SU-DHL-6 (cell line): ENCODE measurements around the gene INPP1.

Experiments
- H2AFZ ChIP-seq: fragments of 200-600 bp; sonication (generic); 2 replicates; pipeline ENCODE4 v1.6.1; 2014; ENCODE audit warnings: low read depth, mild to moderate bottlenecking, moderate library complexity, mixed read lengths, antibody characterized with exemption, low read length; ENCODE audit not compliant: severe bottlenecking
- H3F3A ChIP-seq: fragments of 200-600 bp; shearing (Covaris generic); 2 replicates; pipeline ENCODE4 v1.6.0; 2016; ENCODE audit warnings: antibody characterized with exemption, mild to moderate bottlenecking; ENCODE audit not compliant: insufficient read depth
- H3K27ac ChIP-seq: fragments of 200-600 bp; sonication (generic); 2 replicates; pipeline ENCODE4 v1.5.1; 2016; ENCODE audit warnings: low read depth, mild to moderate bottlenecking, low read length, moderate library complexity, mixed read lengths
- H3K27me3 ChIP-seq: fragments of 200-600 bp; sonication (generic), shearing (Covaris generic); 2 replicates; pipeline ENCODE4 v1.6.0; 2014; ENCODE audit warnings: mild to moderate bottlenecking, low read length
- H3K36me3 ChIP-seq: fragments of 200-600 bp; sonication (generic); 2 replicates; pipeline ENCODE4 v1.6.1; 2014; ENCODE audit warnings: mild to moderate bottlenecking, low read length, mixed read lengths
- H3K4me2 ChIP-seq: fragments of 300-600, 200-600 bp; shearing (Covaris generic), sonication (generic); 2 replicates; pipeline ENCODE4 v1.6.0; 2014; ENCODE audit warnings: low read length, low read depth, mild to moderate bottlenecking; ENCODE audit not compliant: poor library complexity, severe bottlenecking
- H3K4me3 ChIP-seq: fragments of 200-600 bp; sonication (generic); 2 replicates; pipeline ENCODE4 v1.5.1; 2014; ENCODE audit warnings: antibody characterized with exemption, low read length, mild to moderate bottlenecking, mixed read lengths; ENCODE audit not compliant: insufficient read depth, poor library complexity, severe bottlenecking
- H3K79me2 ChIP-seq: fragments of 200-600 bp; sonication (generic); 2 replicates; pipeline ENCODE4 v1.6.1; 2014; ENCODE audit warnings: mild to moderate bottlenecking, low read length, moderate library complexity; ENCODE audit not compliant: insufficient read depth
- H3K9ac ChIP-seq: fragments of 200-600 bp; sonication (generic); 2 replicates; pipeline ENCODE4 v1.7.0; 2014; ENCODE audit warnings: mild to moderate bottlenecking, low read length
- H3K9me2 ChIP-seq: fragments of 200-600 bp; sonication (generic); replicated peaks from 2 replicates; pipeline ENCODE4 v1.6.1; 2014; ENCODE audit warnings: low read length; ENCODE audit not compliant: insufficient read depth
- H3K9me3 ChIP-seq: fragments of 200-600 bp; sonication (generic); 2 replicates; pipeline ENCODE4 v1.6.1; 2014; ENCODE audit warnings: low read length, mixed read lengths; ENCODE audit not compliant: insufficient read depth
- H4K20me1 ChIP-seq: fragments of 200-600 bp; sonication (generic); 2 replicates; pipeline ENCODE4 v1.6.1; 2014; ENCODE audit warnings: low read depth, mild to moderate bottlenecking, antibody characterized with exemption, low read length, moderate library complexity, mixed read lengths
- EZH2phosphoT487 ChIP-seq: fragments of 200-600 bp; sonication (generic), shearing (Covaris generic); conservative IDR thresholded peaks from 2 replicates; pipeline ENCODE4 v1.6.1; 2018; ENCODE audit warnings: mild to moderate bottlenecking, antibody characterized with exemption, low read length, moderate library complexity, mixed read lengths
- TF ChIP-seq, protein P1 (sequence below): fragments of 200-600 bp; sonication (generic); IDR thresholded peaks from one replicate; pipeline ENCODE4 v1.5.1; 2017; ENCODE audit warnings: antibody characterized with exemption, mild to moderate bottlenecking, low read length, moderate library complexity; ENCODE audit not compliant: insufficient read depth, poor library complexity, severe bottlenecking

The INPP1 gene

DNA sequence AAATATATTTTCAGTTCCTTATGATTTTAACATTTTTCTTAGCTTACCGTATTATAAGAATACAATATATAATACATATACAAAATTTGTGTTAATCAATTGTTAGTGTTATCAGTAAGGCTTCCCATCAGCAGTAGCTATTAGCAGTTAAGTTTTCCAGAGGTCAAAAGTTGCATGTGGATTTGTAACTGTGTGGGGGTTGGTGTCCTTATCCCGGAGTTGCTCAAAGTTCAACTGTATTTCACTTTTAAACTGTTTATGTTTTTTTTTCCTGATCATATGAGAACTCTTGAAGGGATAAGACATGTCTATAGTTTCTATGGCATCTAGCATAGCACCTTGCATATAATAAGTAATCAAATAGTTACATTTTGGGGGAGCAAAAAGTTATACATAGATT lies 52.9 kb downstream of the INPP1 start:
- Histone ChIP-seq H3K9me3 (no peaks in the 10 kb centered on the region), H3K27me3 (no peaks in the 10 kb centered on the region), H3K36me3 (no peaks in the 10 kb centered on the region), H4K20me1 (no peaks in the 10 kb centered on the region), H3K4me2 (no peak overlapping the region), H3K9me2 (no peaks in the 10 kb centered on the region), H3K4me3 (no peak overlapping the region), H3K9ac (no peak overlapping the region), H3K79me2 (no peaks in the 10 kb centered on the region), H3F3A (no peaks in the 10 kb centered on the region), H3K27ac (no peak overlapping the region), H2AFZ (no peak overlapping the region)
- TF ChIP-seq, protein P1, sequence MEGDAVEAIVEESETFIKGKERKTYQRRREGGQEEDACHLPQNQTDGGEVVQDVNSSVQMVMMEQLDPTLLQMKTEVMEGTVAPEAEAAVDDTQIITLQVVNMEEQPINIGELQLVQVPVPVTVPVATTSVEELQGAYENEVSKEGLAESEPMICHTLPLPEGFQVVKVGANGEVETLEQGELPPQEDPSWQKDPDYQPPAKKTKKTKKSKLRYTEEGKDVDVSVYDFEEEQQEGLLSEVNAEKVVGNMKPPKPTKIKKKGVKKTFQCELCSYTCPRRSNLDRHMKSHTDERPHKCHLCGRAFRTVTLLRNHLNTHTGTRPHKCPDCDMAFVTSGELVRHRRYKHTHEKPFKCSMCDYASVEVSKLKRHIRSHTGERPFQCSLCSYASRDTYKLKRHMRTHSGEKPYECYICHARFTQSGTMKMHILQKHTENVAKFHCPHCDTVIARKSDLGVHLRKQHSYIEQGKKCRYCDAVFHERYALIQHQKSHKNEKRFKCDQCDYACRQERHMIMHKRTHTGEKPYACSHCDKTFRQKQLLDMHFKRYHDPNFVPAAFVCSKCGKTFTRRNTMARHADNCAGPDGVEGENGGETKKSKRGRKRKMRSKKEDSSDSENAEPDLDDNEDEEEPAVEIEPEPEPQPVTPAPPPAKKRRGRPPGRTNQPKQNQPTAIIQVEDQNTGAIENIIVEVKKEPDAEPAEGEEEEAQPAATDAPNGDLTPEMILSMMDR, result no peak
- TF ChIP-seq EZH2phosphoT487, result no peak

DNA sequence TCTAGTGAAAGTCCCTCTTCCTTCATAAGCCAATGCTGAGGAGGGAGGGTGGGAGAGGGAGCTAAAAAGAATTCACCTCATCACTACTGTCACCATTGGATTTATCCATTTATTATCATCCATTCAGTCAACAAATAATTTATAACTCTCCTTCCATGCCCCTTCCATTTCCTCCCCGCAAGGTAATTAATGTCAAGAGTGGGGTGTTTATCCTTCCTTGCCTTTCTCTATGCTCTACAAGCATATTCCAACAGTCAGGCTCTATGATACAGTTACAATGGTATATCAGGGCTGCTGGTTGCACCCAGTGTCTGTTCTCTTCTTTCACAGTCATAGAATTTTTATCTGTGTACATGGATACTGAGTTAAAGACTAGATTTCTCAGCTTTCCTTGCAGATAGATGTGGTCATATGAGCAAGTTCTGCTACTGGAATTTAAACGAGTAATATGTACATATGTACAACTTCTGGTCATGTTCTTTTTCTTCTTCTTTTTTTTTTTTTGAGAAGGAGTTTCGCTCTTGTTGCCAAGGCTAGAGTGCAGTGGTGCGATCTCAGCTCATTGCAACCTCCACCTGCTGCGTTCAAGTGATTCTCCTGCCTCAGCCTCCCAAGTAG lies 59.7 kb downstream of the INPP1 start:
- no peak overlapping the region for H3K27ac ChIP-seq
- H3K4me3 ChIP-seq, result no peak overlapping the region
- H3K9me3 ChIP-seq, result no peaks in the 10 kb centered on the region
- no peaks in the 10 kb centered on the region for H3K27me3 ChIP-seq
- 0 out of 2 replicates have a peak, but pooled peaks cover 9% of the 10 kb centered on the region for H3F3A ChIP-seq
- no peak overlapping the region for H3K4me2 ChIP-seq
- H2AFZ ChIP-seq, result no peak overlapping the region
- TF ChIP-seq, protein P1, result no peak
- TF ChIP-seq EZH2phosphoT487, result no peak
- H3K9ac ChIP-seq, result no peak overlapping the region
- H3K36me3 ChIP-seq, result no peaks in the 10 kb centered on the region
- no peaks in the 10 kb centered on the region for H4K20me1 ChIP-seq
- no peaks in the 10 kb centered on the region for H3K79me2 ChIP-seq
- no peaks in the 10 kb centered on the region for H3K9me2 ChIP-seq

DNA sequence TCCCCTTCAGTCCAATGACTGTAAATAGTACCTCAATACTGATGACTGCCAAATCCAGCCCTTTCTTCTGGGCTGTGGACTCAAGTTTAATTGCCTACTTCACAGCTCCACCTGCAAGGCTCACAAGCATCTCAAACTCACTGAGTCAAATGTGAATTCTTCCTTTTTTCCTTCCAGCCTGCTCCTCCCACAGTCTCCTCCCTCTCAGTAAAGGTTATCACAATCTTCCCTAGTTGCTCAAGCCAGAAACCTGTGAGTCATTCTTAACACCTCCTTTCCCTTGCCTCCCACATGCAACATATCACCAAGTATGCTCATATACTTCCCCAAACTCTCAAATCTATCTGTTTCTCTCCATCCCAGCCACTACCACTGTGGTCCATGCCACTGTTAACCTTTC lies 61.1 kb downstream of the INPP1 start:
- no peaks in the 10 kb centered on the region for H3K27me3 ChIP-seq
- H3K9ac ChIP-seq, result no peak overlapping the region
- no peak for TF ChIP-seq EZH2phosphoT487
- TF ChIP-seq, protein P1, result no peak
- H3K4me2 ChIP-seq, result no peak overlapping the region
- H3K4me3 ChIP-seq, result no peak overlapping the region
- no peaks in the 10 kb centered on the region for H4K20me1 ChIP-seq
- H3K79me2 ChIP-seq, result 0 out of 2 replicates have a peak, but pooled peaks cover 5% of the 10 kb centered on the region
- H3F3A ChIP-seq, result 0 out of 2 replicates have a peak, but pooled peaks cover 9% of the 10 kb centered on the region
- no peak overlapping the region for H3K27ac ChIP-seq
- no peaks in the 10 kb centered on the region for H3K36me3 ChIP-seq
- H2AFZ ChIP-seq, result no peak overlapping the region
- H3K9me3 ChIP-seq, result no peaks in the 10 kb centered on the region
- H3K9me2 ChIP-seq, result no peaks in the 10 kb centered on the region
